K562 (cell line): ENCODE measurements around the gene PRDX1. TPM values are rescaled to one million over a fixed set of nuclear protein-coding genes. Genes with fewer than 3 reads are reported as not detected.
A peak's percentile ranks its signal among the peaks of the same experiment; 100 is the strongest.

Experiments
- ATF6 ChIP-seq: sonication (generic); formaldehyde crosslinking; IDR thresholded peaks from 2 replicates; pipeline ENCODE4 v1.4.0; 2020; ENCODE audit warnings: mild to moderate bottlenecking, missing genetic modification reagents
- CAMTA2 ChIP-seq: fragments of 250-450 bp; sonication (Bioruptor Pico); conservative IDR thresholded peaks from 2 replicates; pipeline ENCODE4 v1.5.1; 2022
- ESRRA ChIP-seq: fragments of 450-650 bp; IDR thresholded peaks from 2 replicates; pipeline ENCODE4 v1.6.1; 2014; ENCODE audit warnings: low read depth, mild to moderate bottlenecking, moderate library complexity, borderline replicate concordance
- MGA ChIP-seq: fragments of 450-650 bp; IDR thresholded peaks from 2 replicates; pipeline ENCODE4 v1.6.1; 2016; ENCODE audit warnings: mild to moderate bottlenecking, moderate library complexity
- NFE2L1 ChIP-seq: fragments of 450-650 bp; IDR thresholded peaks from 2 replicates; pipeline ENCODE4 v1.6.1; 2016; ENCODE audit warnings: missing genetic modification characterization, low read depth, mild to moderate bottlenecking, missing compliant biosample characterization, moderate library complexity, borderline replicate concordance
- NFIX ChIP-seq: fragments of 250-450 bp; sonication (Bioruptor Pico); IDR thresholded peaks from 2 replicates; pipeline ENCODE4 v1.4.0; 2020; ENCODE audit warnings: low read depth, mild to moderate bottlenecking, moderate library complexity
- SAFB ChIP-seq: fragments of 200-400 bp; formaldehyde crosslinking; IDR thresholded peaks from 2 replicates; pipeline ENCODE4 v1.6.1; 2017; ENCODE audit warnings: low read depth, low read length, borderline replicate concordance
- SNRNP70 ChIP-seq: fragments of 200-400 bp; formaldehyde crosslinking; optimal IDR thresholded peaks from 2 replicates; pipeline ENCODE3; 2017; ENCODE audit warnings: low read depth, low read length
- TOE1 ChIP-seq, 2 experiments: fragments of 450-650 bp in 1 of 2; sonication (generic) in 1 of 2; formaldehyde crosslinking in 1 of 2; IDR thresholded peaks; 2 replicates each; pipeline versions ENCODE4 v1.7.1 to v1.8.0; 2016 to 2022; ENCODE audit warnings: borderline replicate concordance in 2 of 2, mild to moderate bottlenecking in 2 of 2, antibody characterized with exemption in 1 of 2, inconsistent platforms in 1 of 2, low read depth in 1 of 2, missing genetic modification reagents in 1 of 2, moderate library complexity in 1 of 2
- polyA plus RNA-seq, 8 experiments: library from polyadenylated mRNA; depleted of rRNA in 4 of 8; stranded (reverse) in 5 of 8; unstranded in 3 of 8; fragments of >200 nt; fragmentation: Nextera tagmentation in 2 of 8; fragmentation: Illumina TruSeq in 1 of 8; extraction: Ambion mirVana in 2 of 8; extraction: Trizol in 1 of 8; gene quantifications; 2 replicates each; pipeline versions ENCODE4 v1.2.1 to v1.2.3, GENCODE V29; 2011 to 2014; ENCODE audit warnings: inconsistent platforms in 1 of 8, missing spikeins in 1 of 8
- total RNA-seq, 7 experiments: library from RNA; depleted of rRNA in 6 of 7; stranded (reverse); fragments of >200 nt in 6 of 7; fragmentation: Illumina TruSeq in 2 of 7; extraction: Trizol in 2 of 7; gene quantifications; 2 replicates each; pipeline versions ENCODE4 v1.2.1 to v1.2.3, GENCODE V29; 2011 to 2021; ENCODE audit warnings: low replicate concordance in 1 of 7
- TF ChIP-seq, protein P1 (sequence below): fragments of 250-450 bp; sonication (Bioruptor Pico); IDR thresholded peaks from 2 replicates; pipeline ENCODE4 v1.8.0; 2022; ENCODE audit warnings: inconsistent platforms, mild to moderate bottlenecking, moderate library complexity, borderline replicate concordance

Gene PRDX1
- total and polyA plus RNA-seq, 9 of the 15 experiments (the other 6 are each of a cell fraction or from before 2014, with no cell fraction given) = 748 to 2,388 (median 1,045) TPM

GRCh38 chr1:45521413-45522323, at the start of gene PRDX1 (continued):
- TF ChIP-seq, protein P1, sequence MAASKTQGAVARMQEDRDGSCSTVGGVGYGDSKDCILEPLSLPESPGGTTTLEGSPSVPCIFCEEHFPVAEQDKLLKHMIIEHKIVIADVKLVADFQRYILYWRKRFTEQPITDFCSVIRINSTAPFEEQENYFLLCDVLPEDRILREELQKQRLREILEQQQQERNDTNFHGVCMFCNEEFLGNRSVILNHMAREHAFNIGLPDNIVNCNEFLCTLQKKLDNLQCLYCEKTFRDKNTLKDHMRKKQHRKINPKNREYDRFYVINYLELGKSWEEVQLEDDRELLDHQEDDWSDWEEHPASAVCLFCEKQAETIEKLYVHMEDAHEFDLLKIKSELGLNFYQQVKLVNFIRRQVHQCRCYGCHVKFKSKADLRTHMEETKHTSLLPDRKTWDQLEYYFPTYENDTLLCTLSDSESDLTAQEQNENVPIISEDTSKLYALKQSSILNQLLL (CRISPR knock-in tag) = no peak
- 0 out of 2 replicates have a peak, but pooled peaks have one; percentile 63 for TF ChIP-seq CAMTA2 (CRISPR knock-in tag)
- peak; percentile 87 for TF ChIP-seq SAFB
- no peak for TF ChIP-seq NFIX (CRISPR knock-in tag)
- peak; percentile 18 for TF ChIP-seq SNRNP70
- peak; percentile 75; the same call in 1 of the 2 replicates for TF ChIP-seq NFE2L1 (tag)
- peak; percentile 46; the same call in 1 of the 2 replicates for TF ChIP-seq ESRRA
- peak; percentile 94; the same call in 1 of the 2 replicates for TF ChIP-seq ATF6 (CRISPR knock-in tag)
- TF ChIP-seq MGA = peak; percentile 60
- TF ChIP-seq TOE1 (IDR thresholded peaks at IDR 0.05; ENCODE audit: borderline replicate concordance) = peak; percentile 82
- peak; percentile 96 for TF ChIP-seq TOE1 (CRISPR knock-in tag; IDR thresholded peaks at IDR 0.05; ENCODE audit: borderline replicate concordance, low read depth)
